ENCODE data around the gene TRMU.

- TF ChIP-seq CTCF (IDR thresholded peaks at IDR 0.05) (no peak), POLR2A (IDR thresholded peaks at IDR 0.05) (peak; percentile 68)
These were observed at the start of gene TRMU for GRCh38 chr22:46335201-46336118.
